Measurements from ENCODE around the gene FPGS.

GRCh38 chr9:127794001-127794791 lies 8.5 kb upstream of the FPGS start:
- TF ChIP-seq MAX (IDR thresholded peaks at IDR 0.05) = no peak
- TF ChIP-seq REST (IDR thresholded peaks at IDR 0.05) = no peak
- TF ChIP-seq, protein P1, sequence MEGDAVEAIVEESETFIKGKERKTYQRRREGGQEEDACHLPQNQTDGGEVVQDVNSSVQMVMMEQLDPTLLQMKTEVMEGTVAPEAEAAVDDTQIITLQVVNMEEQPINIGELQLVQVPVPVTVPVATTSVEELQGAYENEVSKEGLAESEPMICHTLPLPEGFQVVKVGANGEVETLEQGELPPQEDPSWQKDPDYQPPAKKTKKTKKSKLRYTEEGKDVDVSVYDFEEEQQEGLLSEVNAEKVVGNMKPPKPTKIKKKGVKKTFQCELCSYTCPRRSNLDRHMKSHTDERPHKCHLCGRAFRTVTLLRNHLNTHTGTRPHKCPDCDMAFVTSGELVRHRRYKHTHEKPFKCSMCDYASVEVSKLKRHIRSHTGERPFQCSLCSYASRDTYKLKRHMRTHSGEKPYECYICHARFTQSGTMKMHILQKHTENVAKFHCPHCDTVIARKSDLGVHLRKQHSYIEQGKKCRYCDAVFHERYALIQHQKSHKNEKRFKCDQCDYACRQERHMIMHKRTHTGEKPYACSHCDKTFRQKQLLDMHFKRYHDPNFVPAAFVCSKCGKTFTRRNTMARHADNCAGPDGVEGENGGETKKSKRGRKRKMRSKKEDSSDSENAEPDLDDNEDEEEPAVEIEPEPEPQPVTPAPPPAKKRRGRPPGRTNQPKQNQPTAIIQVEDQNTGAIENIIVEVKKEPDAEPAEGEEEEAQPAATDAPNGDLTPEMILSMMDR (IDR thresholded peaks at IDR 0.05) = no peak
- no peak for TF ChIP-seq POLR2A (IDR thresholded peaks at IDR 0.05; ENCODE audit: low read length)

All from A549 (cell line).